CD4-positive, alpha-beta T cell treated with Interleukin-15 for 4 hours (primary cell): ENCODE data around the gene ZNF574.
"Not testable (repeated sequence)": the region's sequence is repeated elsewhere in the genome, so short reads cannot be mapped to it uniquely, and the experiment has no call there.

Experiments
- DNase-seq: peaks from one replicate; pipeline ENCODE4 v3.0.0-alpha.2; 2020; ENCODE audit warnings: low spot score

ZNF574 gene

GRCh38 chr19:42081584-42082203 lies 5.7 kb downstream of the ZNF574 start:
- DNase-seq, result peak; percentile 14

DNA sequence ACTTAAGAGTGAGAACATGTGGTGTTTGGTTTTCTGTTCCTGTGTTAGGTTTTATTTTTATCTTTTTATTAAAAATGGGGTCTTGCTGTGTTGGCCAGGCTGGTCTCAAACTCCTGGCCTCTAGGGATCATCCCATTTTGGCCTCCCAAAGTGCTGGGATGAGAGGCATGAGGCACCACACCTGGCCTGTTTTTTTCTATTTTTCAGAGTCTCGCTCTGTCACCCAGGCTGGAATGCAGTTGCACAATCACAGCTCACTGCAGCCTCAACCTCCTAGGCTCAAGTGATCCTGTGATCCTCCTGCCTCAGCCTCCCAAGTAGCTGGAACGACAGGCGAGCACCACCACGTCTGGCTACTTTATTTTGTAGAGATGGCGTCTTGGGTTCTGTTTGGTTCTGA lies 7.6 kb downstream of the ZNF574 start:
- DNase-seq, result no peak

GRCh38 chr19:42086188-42086736 lies 10.3 kb downstream of the ZNF574 start:
- DNase-seq, result no peak

DNA sequence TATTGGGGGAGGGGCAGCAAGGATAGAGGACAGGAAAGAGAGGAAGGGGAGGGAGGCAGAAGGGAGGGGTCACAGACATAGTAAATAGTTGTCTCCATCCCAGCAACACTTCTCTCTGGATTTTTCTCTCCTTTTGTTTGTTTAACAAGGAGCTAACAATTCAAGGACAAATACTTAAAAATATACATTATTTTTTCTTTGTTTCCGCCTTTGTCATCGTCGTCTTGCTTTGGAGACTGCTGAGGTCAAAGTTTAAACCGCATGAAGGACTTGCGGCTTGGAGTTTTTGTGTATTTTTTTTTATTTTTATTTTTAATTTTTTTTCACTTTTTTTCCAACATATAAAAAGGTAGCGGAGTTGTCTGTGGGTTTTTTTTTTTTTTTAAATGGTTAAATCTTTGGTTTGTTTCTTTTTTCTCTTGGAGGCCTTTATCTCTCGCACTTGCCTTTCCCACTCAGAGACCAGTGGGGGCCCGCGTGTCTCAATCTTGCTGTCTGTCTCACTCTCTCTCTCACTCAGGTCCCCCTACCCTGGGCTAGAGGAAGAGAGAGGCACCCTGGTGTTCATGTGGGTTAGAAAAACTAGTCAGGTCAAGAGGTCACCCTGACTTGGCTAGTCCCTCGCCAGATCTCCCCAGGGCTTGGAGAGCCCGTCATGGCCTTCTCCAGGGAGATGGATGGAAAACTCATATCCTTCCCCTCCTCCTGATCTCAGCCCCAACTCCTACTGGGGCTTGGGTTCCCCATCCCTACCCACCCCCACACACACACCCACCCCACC lies 11.0 kb downstream of the ZNF574 start:
- DNase-seq, result no peak

GRCh38 chr19:42088471-42089190 lies 12.7 kb downstream of the ZNF574 start:
- no peak for DNase-seq

DNA sequence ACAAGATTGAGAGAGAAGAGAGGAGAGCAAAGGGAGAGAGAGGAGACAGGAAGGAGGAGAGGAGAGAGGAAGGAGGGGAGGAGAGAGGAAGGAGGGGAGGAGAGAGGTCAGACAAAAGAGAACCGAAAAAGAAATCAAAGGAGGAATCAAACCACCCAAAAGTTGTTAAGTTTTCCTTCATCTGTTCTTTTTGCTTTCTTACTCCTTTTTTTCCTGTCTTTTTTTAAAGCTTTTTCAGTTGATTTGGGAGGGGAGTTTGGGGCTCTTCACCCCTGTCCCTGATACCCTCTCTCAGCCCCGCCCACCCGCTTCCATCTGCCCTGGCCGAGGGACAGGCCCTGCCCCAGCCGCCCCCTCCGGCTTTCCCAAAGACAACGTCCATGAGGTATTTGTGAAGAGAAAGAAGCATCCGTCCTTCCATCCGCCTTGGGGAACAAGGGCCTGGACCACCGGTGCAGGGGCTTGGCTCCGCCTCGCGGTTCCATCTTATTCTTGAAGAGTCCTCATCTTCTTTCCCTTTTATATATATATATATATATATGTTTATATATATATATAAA lies 13.3 kb downstream of the ZNF574 start:
- no peak for DNase-seq

DNA sequence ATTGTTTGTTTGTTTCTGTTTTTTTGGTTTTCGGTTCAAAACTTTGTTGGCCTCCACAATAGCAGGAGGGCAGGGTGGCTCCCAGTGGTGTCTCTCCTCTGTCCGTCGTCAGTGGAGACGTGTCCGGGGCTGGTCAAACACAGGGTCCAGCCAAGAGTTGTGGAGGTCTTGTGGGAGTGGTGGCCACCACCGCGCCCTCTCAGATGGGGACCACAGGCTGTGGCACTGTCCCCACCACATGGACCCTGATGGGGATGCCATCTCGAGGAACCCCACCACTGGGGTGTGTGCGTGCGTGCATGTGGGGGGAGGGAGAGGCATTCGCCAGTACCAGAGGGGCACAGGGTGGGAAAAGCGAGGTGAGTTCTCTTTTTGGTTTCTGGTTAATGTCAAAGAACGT lies 13.8 kb downstream of the ZNF574 start:
- DNase-seq, result no peak

GRCh38 chr19:42090672-42091071 lies 14.7 kb downstream of the ZNF574 start:
- no peak for DNase-seq

DNA sequence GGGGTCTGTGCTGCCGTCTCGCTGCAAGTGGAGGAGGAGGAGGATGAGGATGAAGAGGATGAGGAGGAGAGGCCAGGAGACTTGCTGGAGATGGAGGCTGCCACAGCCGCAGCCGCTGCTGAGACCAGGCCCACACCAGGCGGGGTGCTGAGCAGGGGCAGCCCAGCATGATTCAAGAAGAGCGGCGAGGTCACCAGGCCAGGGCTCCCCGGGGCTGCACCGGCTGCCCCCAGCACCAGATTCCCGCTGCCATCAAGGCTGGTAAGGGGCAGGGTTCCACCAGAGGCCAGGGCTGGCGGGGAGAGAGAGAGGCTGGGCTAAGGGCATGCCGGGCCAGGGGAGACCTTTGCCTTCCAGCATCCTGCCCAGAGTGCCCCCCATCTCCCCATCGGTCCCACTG lies 15.3 kb downstream of the ZNF574 start:
- no peak for DNase-seq

- DNase-seq, result no peak
Measured at GRCh38 chr19:42091742-42092141, 15.8 kb downstream of the ZNF574 start.

- DNase-seq, result peak; percentile 32
Measured at GRCh38 chr19:42092350-42092749, 16.4 kb downstream of the ZNF574 start.

DNA sequence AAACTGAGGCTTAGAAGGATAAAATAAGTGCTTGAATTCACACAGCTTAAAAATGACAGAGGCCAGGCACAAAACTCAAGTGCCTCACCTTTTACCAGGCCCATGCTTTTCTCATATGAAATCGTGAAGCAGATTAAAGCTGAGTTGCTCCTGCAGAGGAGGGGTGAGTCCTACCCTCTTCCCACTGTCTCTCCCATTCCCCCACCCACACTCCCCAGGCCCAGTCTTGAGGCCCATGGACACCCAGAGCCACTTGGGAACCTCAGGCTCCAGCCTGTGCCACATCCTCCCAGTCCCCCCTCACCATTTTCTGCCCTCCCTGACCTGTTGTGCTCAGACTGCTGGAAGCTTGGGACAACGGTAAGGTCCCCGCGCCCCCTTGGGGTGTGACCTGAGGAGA lies 17.5 kb downstream of the ZNF574 start:
- no peak for DNase-seq

- no peak for DNase-seq
Measured at GRCh38 chr19:42093926-42094325, 18.0 kb downstream of the ZNF574 start.

DNA sequence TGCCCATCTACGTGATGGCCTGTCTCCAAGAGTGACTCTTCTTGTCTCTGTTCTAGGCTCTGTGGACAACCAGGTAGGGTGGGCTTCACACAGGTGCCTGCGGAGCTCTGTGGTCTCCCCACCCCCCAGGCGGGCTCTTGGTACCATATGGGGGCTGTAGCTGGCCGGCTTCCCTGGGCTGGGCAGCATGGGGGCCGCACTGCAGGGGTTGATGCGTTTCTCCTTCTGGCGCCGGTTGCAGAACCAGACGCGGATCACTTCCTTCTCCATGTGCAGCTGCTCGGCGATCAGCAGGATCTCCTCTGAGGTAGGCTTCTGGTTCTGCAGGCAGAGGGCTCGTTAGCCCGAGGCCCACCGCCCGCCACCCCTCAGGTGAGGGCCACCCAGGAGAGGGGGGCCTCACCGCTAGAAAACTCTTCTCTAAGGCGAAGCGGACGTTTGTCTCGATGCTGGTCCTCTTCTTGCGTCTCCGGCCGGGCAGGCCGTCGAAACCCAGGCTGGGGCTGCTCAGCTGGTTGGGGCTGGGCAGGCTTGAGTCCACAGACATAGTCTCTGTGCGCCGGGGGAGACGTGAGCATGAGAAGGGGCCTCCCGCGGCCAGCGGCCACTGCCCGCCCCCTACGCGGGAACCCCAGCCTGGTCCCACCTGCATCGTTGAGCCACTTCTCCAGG lies 19.3 kb downstream of the ZNF574 start:
- DNase-seq, result no peak

DNA sequence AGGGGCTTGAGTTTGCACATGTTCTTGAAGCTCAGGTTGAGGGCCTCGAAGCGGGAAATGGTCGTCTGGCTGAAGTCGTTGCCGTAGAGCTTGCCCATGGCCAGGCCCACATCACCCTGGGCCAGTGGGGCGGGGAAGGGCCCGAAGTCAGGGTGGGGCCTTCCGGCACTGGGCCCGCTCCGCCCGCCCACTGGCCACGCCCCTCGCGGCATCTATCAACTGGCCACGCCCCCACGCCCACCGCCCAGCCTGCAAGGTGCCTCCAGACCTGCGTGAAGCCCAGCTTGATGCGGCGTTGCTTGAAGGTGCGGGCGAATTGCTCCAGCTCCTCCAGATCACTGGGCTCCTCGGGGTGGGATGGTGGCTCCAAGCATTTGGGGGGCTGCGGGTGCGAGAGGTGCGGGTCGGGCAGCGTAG lies 19.9 kb downstream of the ZNF574 start:
- no peak for DNase-seq

GRCh38 chr19:42096255-42096837 lies 20.4 kb downstream of the ZNF574 start:
- DNase-seq, result no peak

- no peak for DNase-seq
Measured at GRCh38 chr19:42097461-42097860, 21.5 kb downstream of the ZNF574 start.

DNA sequence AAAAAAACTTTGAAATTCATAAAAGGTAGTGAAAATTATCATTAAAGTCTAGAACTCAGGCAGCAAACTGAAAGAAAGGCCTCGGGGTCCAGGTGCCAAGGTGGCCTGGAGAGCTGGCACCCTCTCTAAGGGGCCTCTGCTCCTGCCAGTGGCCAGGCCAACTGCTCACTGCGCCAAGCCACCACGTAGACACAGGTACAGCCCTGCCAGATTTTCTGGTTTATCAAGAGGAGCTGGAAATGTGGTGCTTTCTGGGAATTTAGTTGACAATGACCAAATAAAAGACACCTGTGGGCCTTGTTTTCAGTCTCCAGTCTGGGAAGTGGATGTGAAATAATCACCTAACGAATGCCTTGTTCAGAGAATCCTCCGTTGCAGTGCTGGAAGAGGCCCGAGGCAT lies 22.8 kb downstream of the ZNF574 start:
- DNase-seq, result no peak

- no peak for DNase-seq
Measured at GRCh38 chr19:42099336-42099925, 23.5 kb downstream of the ZNF574 start.

GRCh38 chr19:42100241-42100640 lies 24.3 kb downstream of the ZNF574 start:
- not testable (repeated sequence) for DNase-seq

DNA sequence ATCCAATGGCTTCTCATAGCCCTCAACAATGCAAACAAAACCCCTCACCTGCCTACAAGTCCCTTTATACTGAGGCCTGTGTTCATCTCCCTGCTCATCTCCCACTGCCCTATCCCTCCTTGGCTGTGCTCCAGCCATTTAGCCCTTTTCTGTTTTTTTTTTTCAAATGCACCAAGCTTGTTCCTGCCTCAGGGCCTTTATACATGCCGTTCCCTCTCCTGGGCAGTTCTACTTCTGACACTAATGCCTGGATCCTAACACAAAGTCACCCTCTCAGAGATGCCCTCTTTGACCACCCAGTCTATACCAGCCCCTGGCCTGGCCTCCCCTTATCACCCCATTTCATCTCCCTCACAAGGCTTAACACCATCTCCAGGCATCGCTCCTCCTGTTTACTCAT lies 26.9 kb downstream of the ZNF574 start:
- DNase-seq, result no peak
